HG03565 (cell line): ENCODE data around the gene CCDC71L.

Experiments used
- ATAC-seq: cut with Tn5 transposase; IDR thresholded peaks from one replicate; pipeline ENCODE4 v1.9.1; 2021; ENCODE audit warnings: mild to moderate bottlenecking, moderate library complexity; ENCODE audit not compliant: unreplicated experiment

CCDC71L gene

GRCh38 chr7:106659166-106659962 is 1.6 kb downstream of the CCDC71L start:
- no peak for ATAC-seq

- no peak for ATAC-seq
These were observed 2.4 kb downstream of the CCDC71L start for GRCh38 chr7:106658316-106659165.

- ATAC-seq = no peak
These were observed 3.6 kb downstream of the CCDC71L start for GRCh38 chr7:106657085-106657991.

GRCh38 chr7:106655703-106656498 is 5.1 kb downstream of the CCDC71L start:
- no peak for ATAC-seq

GRCh38 chr7:106653488-106653887 is 7.5 kb downstream of the CCDC71L start:
- no peak for ATAC-seq

- no peak for ATAC-seq
These were observed 8.0 kb downstream of the CCDC71L start for GRCh38 chr7:106652909-106653308.

GRCh38 chr7:106652092-106652491 is 8.9 kb downstream of the CCDC71L start:
- ATAC-seq = no peak

- no peak for ATAC-seq
These were observed 14.7 kb downstream of the CCDC71L start for GRCh38 chr7:106646256-106646655.

GRCh38 chr7:106644999-106645398 is 16.0 kb downstream of the CCDC71L start:
- ATAC-seq = no peak

GRCh38 chr7:106643216-106644000 is 17.6 kb downstream of the CCDC71L start:
- ATAC-seq = no peak

GRCh38 chr7:106641416-106641815 is 19.5 kb downstream of the CCDC71L start:
- ATAC-seq = no peak

- ATAC-seq = no peak
These were observed 20.4 kb downstream of the CCDC71L start for GRCh38 chr7:106640368-106641141.

GRCh38 chr7:106639476-106640334 is 21.3 kb downstream of the CCDC71L start:
- ATAC-seq = no peak

GRCh38 chr7:106635411-106635810 is 25.5 kb downstream of the CCDC71L start:
- no peak for ATAC-seq

GRCh38 chr7:106634958-106635357 is 26.0 kb downstream of the CCDC71L start:
- ATAC-seq = no peak

GRCh38 chr7:106630648-106631047 is 30.3 kb downstream of the CCDC71L start:
- ATAC-seq = no peak

GRCh38 chr7:106629516-106629915 is 31.4 kb downstream of the CCDC71L start:
- no peak for ATAC-seq
